CD4-positive, alpha-beta T cell treated with Interleukin-10 for 1 hour (primary cell): ENCODE results near the gene TRIOBP.
A peak's percentile ranks its signal among the peaks of the same experiment; 100 is the strongest.
"Not testable (repeated sequence)": the region's sequence is repeated elsewhere in the genome, so short reads cannot be mapped to it uniquely, and the experiment has no call there.

Experiments used
- DNase-seq: peaks from one replicate; pipeline ENCODE4 v3.0.0-alpha.2; 2020

Gene TRIOBP

GRCh38 chr22:37672206-37672919, 24.5 kb upstream of the TRIOBP start:
- peak; percentile 32 for DNase-seq

DNA sequence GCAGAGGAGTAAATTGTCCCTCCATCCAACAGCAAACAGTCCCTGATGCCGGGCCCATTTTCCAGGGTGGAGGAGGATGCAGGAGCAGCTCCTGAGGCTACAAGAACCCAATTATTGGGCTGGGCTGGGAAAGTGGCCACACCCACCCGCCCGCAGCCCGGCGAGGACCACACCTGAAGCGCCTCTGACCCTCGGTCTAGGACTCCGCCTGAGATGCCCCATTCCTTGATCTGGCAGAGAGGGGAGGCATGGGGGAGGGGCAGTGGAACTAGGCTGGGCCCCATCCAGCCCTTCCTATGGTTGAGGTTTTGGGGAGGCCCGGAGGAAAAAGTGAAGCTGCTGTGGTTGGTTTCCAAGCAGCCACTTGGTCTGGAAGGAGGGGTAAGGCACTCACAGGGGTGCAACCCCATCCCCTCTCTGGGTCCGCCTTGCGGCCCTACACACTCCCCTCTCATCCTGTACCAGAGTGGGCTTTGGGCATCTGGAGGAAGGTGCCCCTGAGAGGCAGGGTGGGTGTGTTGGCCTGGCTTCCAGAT, 23.9 kb upstream of the TRIOBP start:
- DNase-seq: no peak

DNA sequence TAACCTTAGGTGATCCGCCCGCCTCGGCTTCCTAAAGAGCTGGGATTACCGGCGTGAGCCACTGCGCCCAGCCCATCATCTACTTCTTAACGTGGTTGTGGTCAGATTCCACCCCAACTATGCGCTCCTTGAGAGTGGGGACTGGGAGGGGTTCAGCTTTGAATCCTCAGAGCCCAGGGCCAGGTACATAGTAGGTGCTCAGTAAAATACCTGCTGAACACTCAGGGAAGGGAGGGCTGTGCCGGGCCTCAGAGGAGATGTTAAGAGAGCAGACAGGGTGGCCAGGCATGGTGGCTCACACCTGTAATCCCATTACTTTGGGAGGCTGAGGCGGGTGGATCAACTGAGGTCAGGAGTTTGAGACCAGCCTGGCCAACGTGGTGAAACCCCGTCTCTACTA, 22.6 kb upstream of the TRIOBP start:
- DNase-seq: no peak

DNA sequence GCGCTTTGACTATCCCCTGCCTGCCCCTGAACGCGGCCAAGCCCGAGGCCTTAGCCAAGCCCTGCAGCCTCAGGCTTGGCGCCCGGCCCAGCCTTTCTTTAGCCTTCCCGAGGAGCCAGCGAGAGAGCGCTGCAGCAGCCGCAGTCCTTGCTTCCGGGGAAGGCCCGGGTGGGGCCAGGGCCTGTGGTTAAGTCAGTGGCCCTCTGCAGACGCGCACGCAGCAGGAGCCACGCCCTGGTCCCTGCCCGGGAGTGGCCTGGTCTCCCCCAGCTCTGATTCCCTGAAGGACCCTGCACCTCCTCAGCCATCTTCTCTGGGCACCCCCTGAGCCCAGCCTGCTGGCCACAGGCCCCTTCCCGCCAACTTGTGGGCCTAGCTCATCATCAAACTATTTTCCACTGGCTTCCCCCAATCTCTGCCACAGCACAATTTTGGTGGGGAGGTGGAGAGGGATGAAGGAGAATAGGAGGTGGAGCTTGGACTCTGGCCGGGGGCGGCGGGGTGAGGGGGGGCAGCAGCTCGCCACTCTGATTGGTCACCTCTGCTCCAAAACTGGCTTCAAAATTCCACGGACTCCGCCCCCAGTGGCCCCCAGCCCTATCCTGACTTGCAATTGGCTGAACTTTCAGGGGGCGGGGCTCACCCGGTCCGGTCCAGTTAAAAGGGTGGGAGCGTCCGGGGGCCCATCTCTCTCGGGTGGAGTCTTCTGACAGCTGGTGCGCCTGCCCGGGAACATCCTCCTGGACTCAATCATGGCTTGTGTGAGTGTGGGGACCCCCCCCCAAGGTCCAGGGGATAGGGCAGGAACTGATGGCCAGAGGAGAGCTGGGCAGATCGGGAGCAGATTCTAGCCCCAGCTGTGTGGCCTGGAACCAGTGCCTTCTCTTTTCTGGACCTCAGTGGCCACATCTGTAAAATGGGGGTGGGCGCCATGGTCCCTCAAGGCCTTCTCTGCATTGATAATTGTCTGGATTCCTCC, 21.6 kb upstream of the TRIOBP start, which contains the start of gene LGALS1:
LGALS1 (plus strand) TSS at position 686 of the 979 bp plus-strand sequence; CDS start at position 753, 67 bp downstream.
- peak; percentile 72 for DNase-seq

- DNase-seq: peak; percentile 50
Measured at GRCh38 chr22:37675930-37676735, 20.7 kb upstream of the TRIOBP start.

DNA sequence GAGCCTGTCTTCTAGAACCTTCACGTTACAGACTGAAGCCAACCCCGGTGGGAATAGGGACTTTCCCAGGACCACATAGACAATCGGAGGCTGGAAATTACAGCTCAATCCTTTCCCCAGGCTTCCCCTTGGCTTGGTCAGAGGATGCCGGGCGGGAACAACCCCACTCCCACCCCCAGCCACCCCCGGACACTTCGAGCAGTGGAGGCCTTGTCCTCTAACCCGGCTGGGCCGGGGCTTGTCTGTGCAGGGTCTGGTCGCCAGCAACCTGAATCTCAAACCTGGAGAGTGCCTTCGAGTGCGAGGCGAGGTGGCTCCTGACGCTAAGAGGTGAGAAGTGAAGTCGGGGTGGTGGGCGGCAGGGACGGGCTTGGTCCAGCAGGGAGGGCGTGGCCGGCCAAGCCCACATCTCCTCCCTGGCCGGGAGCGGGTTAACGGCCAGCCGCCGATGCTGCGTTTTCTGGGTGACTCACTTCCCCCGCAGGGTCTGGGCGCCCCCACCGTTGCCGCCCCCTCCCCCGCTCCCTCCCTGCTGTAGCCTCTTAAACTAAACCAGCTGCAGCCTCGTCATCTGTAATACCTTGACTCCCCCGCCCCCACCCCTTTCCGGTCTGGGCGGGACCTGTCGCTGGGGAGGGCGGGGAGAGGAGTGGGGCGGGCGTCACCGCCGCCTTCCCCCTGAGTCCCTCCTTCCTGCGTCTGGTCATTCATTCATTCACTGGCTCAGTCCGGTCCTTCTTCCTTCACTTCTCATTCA, 19.9 kb upstream of the TRIOBP start:
- peak; percentile 94 for DNase-seq

- no peak for DNase-seq
Measured at GRCh38 chr22:37677493-37677974, 19.3 kb upstream of the TRIOBP start.

DNA sequence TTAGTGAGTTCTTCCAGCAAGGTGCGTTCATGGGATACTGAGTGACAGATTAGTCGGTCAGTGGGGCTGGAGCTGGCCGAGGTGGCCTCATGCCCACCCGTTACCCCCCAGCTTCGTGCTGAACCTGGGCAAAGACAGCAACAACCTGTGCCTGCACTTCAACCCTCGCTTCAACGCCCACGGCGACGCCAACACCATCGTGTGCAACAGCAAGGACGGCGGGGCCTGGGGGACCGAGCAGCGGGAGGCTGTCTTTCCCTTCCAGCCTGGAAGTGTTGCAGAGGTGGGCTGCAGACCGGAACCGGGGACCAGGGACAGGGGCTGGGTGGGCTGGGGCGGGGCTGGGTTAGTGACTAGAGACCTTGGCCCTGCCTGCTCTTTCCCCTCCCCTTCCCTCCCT, 18.5 kb upstream of the TRIOBP start:
- no peak for DNase-seq

DNA sequence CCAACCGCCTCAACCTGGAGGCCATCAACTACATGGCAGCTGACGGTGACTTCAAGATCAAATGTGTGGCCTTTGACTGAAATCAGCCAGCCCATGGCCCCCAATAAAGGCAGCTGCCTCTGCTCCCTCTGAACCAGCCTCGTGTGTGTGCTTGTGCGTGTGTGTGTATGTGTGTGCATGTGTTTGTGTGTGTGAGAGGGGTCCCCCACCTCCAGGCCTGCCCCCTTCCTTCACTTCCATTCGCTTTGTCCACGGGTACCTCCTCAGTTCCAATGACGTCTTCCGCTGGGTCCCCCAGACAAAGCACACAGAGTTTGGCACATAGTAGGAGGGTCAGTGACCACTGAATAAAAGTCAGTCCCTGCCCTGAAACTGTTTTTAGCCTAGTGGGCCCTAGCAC, 17.2 kb upstream of the TRIOBP start:
- DNase-seq: no peak

- no peak for DNase-seq
Measured at GRCh38 chr22:37680191-37680851, 16.5 kb upstream of the TRIOBP start.

DNA sequence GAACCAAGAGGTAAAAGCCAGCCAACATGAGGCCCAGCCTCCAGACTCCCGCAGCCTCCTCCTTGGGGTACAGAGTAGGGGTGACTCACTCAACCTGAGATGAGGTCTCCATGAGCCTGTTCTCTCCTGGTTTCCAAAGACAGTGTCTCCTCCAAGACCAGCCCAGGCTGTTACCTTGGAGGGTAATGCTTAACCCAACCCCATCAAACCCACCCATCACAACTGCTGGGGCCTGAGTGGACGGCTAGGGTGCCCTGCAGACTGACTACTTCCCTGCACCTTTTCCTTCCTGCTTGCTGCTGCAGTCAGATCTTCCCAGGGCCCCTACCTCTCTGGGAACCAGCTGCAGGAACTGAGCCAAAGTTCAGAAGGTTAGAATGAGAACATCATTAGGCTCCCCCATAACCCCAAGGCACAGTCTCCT, 15.8 kb upstream of the TRIOBP start:
- no peak for DNase-seq

- DNase-seq: peak; percentile 82
Measured at GRCh38 chr22:37681556-37682049, 15.2 kb upstream of the TRIOBP start.

DNA sequence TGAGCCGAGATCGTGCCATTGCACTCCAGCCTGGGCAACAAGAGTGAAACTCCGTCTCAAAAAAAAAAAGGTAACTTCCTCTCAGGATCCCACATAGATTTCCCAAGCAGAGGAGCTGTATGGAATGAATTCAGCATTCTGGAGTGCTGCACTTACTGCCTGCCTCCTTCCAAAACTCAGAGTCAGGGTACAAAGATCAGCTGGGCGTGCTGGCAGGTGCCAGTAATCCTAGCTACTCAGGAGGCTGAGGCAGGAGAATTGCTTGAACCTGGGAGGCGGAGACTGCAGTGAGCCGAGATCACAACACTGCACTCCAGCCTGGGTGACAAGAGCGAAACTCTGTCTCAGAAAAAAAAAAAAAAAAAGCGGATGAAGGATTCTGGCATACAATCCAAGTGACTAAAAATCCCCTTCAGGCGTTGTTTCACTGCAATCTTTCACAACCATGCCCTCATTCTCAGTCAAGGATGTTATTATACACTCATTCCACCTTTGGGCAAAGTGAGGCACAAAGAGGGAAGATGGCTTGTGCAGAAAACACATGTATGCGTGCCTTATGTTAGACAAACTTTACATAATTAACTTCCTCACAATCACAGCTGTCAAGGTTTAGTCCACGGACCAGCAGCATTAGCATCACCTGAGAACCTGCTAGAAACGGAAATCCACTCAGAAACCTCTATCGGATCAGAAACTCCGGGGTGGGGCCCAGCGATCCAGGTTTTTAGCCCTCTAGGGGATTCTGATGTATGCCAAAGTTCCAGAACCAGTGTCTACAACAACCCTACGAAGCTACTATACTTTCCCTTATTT, 11.8 kb upstream of the TRIOBP start:
- DNase-seq: no peak

- DNase-seq: peak; percentile 86
Measured at GRCh38 chr22:37686002-37686982, 10.6 kb upstream of the TRIOBP start, which contains the start of gene NOL12. TSS of gene NOL12 (plus strand) at chr22:37686343. CDS start at chr22:37686393, 50 bp downstream.

GRCh38 chr22:37690407-37690806, 6.4 kb upstream of the TRIOBP start:
- DNase-seq: no peak

DNA sequence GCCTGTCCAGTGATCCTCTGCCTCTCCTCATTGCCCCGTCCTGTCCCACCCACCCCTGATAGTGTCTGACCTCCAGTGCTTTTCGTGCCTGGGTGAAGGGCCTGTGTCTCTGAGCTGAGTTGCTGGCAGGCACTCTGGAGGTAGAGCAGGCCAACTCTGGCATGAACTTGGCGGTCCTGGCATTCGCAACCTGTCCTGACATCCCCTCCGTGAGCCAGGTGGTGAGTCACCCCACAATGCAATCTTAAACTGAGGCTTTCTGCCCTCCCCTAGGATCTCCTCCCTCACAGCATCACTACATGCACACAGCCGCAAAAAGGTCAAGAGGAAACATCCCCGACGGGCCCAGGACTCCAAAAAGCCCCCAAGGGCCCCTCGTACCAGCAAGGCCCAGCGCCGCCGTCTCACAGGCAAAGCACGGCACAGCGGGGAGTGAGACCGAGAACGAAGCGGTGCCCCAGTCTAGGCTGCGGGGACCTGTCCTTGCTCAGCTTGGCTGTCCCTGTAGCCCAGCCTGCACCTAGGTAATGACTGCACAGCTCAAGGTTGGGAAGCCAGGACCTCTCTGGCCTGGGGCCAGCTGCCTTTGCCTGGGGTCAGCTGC, 5.8 kb upstream of the TRIOBP start:
- no peak for DNase-seq

DNA sequence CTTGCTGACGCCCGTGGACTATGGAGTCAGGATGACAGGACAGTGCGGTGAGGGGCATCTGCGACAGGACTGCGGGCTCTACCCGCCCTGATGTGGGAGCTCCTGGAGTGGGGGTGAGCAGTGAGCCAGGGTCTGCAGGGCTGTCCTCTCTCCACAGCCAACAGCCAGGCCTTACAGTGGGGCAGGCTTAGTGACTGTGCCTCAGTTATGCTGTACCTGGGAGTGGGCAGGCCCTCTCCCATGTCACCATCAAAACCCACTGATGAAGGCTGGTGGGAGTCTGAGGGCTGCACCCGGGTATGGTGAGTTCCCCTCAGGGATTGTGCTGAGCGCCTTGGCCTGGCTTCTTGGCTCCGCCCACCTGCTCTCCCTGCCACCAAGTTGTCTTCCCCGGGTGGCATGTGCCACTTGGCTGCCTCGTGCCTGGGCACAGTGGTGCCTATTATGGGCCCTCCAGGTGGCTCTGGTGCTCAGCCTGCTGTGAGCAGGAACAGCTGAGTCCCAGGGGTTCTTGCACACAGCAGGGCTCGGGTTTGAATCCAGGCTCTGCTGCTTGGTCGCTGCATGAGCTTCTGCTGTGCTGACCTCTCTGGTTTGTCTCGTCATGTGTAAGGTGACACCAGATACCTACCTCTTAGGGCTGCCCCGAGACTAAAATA, 4.1 kb upstream of the TRIOBP start:
- DNase-seq: no peak

GRCh38 chr22:37694131-37694530, 2.7 kb upstream of the TRIOBP start:
- not testable (repeated sequence) for DNase-seq
